ENCODE results near the gene LINC01488.

DNA sequence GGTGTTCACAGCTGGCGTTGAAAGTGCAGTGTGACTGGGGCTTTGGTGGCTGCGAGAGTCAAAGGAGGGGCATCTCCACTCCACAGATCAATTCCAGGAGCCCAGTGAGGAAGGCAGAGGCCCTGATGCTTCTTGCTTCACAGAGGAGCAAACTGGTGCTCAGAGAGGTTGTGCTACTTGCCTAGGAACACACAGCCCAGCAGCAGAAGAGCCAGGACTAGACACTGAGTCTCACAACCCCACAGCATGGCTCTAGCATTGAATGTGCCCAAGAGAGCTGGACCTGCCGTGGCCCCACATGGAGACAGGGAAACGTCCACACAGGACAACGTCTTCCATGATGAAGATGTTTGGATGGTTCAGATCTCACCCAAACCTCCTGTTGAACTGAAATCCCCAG is 33.3 kb downstream of the LINC01488 start:
- no peak for TF ChIP-seq POLR2A (IDR thresholded peaks at IDR 0.05)
- no peak for TF ChIP-seq CTCF (IDR thresholded peaks at IDR 0.05)
- no peak for TF ChIP-seq EP300 (IDR thresholded peaks at IDR 0.05)

Measured in ovary (tissue), 3 donors.